Activated T-cell treated with anti-CD3 and anti-CD28 coated beads, Interleukin-2, amount 50 U/mL, for 24 hours (primary cell): Measurements from ENCODE around the gene PSMD5.

Experiments
- DNase-seq: peaks from one replicate; pipeline ENCODE4 v3.0.0-alpha.2; 2020
- H3K27ac Mint-ChIP-seq: 2 replicates; pipeline ENCODE4 v1.8.0; 2020; ENCODE audit warnings: mild to moderate bottlenecking, mixed read lengths
- H3K27me3 Mint-ChIP-seq: 2 replicates; pipeline ENCODE4 v1.8.0; 2020; ENCODE audit warnings: mixed read lengths
- H3K36me3 Mint-ChIP-seq: 2 replicates; pipeline ENCODE4 v1.8.0; 2020; ENCODE audit warnings: low read depth, mixed read lengths
- H3K4me1 Mint-ChIP-seq: 2 replicates; pipeline ENCODE4 v1.8.0; 2020; ENCODE audit warnings: low read depth, mixed read lengths
- H3K4me3 Mint-ChIP-seq: 2 replicates; pipeline ENCODE4 v1.8.0; 2020; ENCODE audit warnings: mild to moderate bottlenecking, moderate library complexity, mixed read lengths
- H3K9me3 Mint-ChIP-seq: 2 replicates; pipeline ENCODE4 v1.8.0; 2020; ENCODE audit warnings: mixed read lengths

PSMD5 gene

GRCh38 chr9:120855827-120856670, 13.3 kb upstream of the PSMD5 start:
- peaks cover 99% of the 10 kb centered on the region for H3K36me3 Mint-ChIP-seq
- peak overlapping the region; percentile 63 for H3K27ac Mint-ChIP-seq

DNA sequence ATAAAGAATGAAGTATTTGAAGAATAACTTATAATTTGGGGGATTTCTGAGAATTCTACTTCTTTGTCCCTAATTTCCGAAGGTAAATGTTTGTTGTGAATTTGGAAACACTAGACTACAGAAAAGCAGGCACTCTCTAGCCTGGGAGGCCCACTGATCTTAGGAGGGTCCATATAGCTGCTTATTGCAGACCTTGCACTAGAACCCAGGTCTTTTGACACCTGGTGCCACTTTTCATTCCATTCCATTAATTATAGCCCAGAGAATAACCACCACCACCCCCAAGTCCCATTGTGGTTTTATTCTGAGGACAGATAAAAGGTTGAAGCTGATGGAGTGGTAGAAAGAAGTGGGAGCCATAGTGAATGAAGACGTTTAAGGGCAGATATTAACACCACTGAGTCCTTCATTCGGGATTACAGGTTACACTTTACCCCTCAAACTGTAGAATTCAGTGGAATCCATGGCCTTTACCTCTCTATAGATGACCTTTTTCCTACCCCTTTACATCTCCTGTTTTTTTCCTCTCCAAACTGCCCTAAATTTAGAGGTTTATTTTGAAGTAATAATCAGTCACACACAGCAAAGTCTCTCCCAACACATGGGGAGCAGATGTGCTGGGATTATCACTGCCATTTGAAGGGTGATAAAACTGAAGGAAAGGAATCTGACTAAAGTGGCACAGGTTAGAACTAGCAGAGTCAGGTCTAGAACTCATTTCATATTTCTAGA, 12.0 kb upstream of the PSMD5 start:
- no peaks in the 10 kb centered on the region for H3K27me3 Mint-ChIP-seq
- no peak for DNase-seq
- H3K36me3 Mint-ChIP-seq = peaks cover 96% of the 10 kb centered on the region
- no peaks in the 10 kb centered on the region for H3K9me3 Mint-ChIP-seq
- peak overlapping the region; percentile 15 for H3K27ac Mint-ChIP-seq
- H3K4me1 Mint-ChIP-seq = peaks cover 14% of the 10 kb centered on the region
- H3K4me3 Mint-ChIP-seq = no peak overlapping the region

More at GRCh38 chr9:120855827-120856670, 13.3 kb upstream of the PSMD5 start:
- H3K9me3 Mint-ChIP-seq = no peaks in the 10 kb centered on the region
- DNase-seq = no peak
- H3K4me1 Mint-ChIP-seq = peaks cover 14% of the 10 kb centered on the region
- H3K27me3 Mint-ChIP-seq = no peaks in the 10 kb centered on the region
- no peak overlapping the region for H3K4me3 Mint-ChIP-seq

DNA sequence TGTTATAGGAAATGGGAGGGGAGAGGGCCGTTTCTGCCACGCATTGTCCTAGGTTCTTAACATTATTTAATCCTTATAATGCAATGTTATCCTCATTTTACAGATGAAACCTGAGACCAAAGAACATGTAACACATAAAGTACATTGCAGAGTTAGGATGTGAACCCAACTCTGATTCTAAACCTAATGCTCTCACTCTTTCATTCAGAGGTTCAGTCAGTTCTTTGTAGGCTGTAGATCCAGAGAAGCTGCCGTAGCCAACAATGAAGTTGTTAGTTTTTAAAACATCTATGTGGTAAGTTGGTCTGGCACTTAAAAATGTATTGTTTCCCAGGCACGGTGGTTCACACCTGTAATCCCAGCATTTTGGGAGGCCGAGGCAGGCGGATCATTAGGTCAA, 10.5 kb upstream of the PSMD5 start:
- no peaks in the 10 kb centered on the region for H3K9me3 Mint-ChIP-seq
- H3K4me3 Mint-ChIP-seq = no peak overlapping the region
- H3K4me1 Mint-ChIP-seq = peaks cover 23% of the 10 kb centered on the region
- H3K36me3 Mint-ChIP-seq = peaks cover 91% of the 10 kb centered on the region
- peak overlapping the region; percentile 33 for H3K27ac Mint-ChIP-seq
- H3K27me3 Mint-ChIP-seq = no peaks in the 10 kb centered on the region
- no peak for DNase-seq

- H3K4me1 Mint-ChIP-seq = peaks cover 29% of the 10 kb centered on the region
- H3K27ac Mint-ChIP-seq = peak overlapping the region; percentile 33
- H3K9me3 Mint-ChIP-seq = no peaks in the 10 kb centered on the region
- H3K27me3 Mint-ChIP-seq = no peaks in the 10 kb centered on the region
- H3K36me3 Mint-ChIP-seq = peaks cover 90% of the 10 kb centered on the region
- no peak for DNase-seq
- no peak overlapping the region for H3K4me3 Mint-ChIP-seq
Observed at GRCh38 chr9:120852240-120853010, 9.7 kb upstream of the PSMD5 start.

DNA sequence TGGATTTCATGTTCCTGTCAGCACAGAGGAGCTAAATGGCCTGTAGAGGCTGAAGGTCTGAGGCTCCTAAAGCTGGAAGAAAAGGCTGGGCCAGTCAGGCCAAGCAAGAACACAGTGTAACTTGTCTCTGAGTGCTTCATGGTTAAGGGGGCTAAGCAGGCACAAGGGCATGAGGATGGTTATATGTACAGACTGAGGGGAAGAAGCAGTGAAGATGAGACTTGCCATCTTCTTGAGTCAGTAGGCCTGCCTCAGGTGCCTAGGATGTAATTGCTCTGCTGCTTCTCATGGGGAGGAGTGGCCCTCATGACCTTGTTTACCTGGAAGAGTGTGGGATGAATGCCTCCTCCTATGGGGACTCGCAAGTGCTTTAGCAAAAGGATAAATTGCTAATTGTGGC, 8.7 kb upstream of the PSMD5 start:
- H3K4me3 Mint-ChIP-seq = no peak overlapping the region
- H3K4me1 Mint-ChIP-seq = peaks cover 39% of the 10 kb centered on the region
- DNase-seq = no peak
- peak overlapping the region; percentile 23 for H3K27ac Mint-ChIP-seq
- peaks cover 90% of the 10 kb centered on the region for H3K36me3 Mint-ChIP-seq
- no peaks in the 10 kb centered on the region for H3K9me3 Mint-ChIP-seq
- H3K27me3 Mint-ChIP-seq = no peaks in the 10 kb centered on the region

DNA sequence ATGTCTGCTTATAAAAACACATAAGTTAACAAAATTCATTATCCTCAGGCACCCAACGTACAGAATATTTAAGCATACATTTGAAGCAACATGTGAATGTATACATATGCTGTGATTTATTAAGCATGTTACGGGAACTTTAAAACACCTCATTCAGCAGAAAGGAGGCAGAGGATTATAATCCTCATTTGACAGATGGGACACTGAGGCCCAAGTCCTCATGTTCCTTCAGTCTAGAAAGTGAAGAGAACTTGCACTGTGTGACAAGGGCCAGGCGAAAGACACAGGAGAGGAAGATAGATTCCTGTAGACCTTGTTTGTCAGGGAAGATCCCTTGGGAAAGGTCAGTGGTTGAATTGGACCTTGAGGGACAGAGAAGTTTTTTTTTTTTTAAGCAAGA, 7.6 kb upstream of the PSMD5 start:
- no peak for DNase-seq
- H3K9me3 Mint-ChIP-seq = no peaks in the 10 kb centered on the region
- peak overlapping the region; percentile 16 for H3K27ac Mint-ChIP-seq
- H3K4me3 Mint-ChIP-seq = no peak overlapping the region
- H3K27me3 Mint-ChIP-seq = no peaks in the 10 kb centered on the region
- peaks cover 90% of the 10 kb centered on the region for H3K36me3 Mint-ChIP-seq
- H3K4me1 Mint-ChIP-seq = peaks cover 49% of the 10 kb centered on the region

GRCh38 chr9:120846906-120847305, 4.2 kb upstream of the PSMD5 start:
- H3K27ac Mint-ChIP-seq = peak overlapping the region; percentile 97
- no peaks in the 10 kb centered on the region for H3K9me3 Mint-ChIP-seq
- DNase-seq = no peak
- peaks cover 89% of the 10 kb centered on the region for H3K36me3 Mint-ChIP-seq
- H3K27me3 Mint-ChIP-seq = no peaks in the 10 kb centered on the region
- H3K4me1 Mint-ChIP-seq = peaks cover 65% of the 10 kb centered on the region
- H3K4me3 Mint-ChIP-seq = peak overlapping the region; percentile 98

- H3K36me3 Mint-ChIP-seq = peaks cover 89% of the 10 kb centered on the region
- no peak for DNase-seq
- H3K27me3 Mint-ChIP-seq = no peaks in the 10 kb centered on the region
- H3K4me1 Mint-ChIP-seq = peaks cover 67% of the 10 kb centered on the region
- peak overlapping the region; percentile 97 for H3K27ac Mint-ChIP-seq
- no peaks in the 10 kb centered on the region for H3K9me3 Mint-ChIP-seq
- peak overlapping the region; percentile 98 for H3K4me3 Mint-ChIP-seq
Observed at GRCh38 chr9:120846251-120846889, 3.6 kb upstream of the PSMD5 start.

- Mint-ChIP-seq H3K4me1 (peaks cover 70% of the 10 kb centered on the region), H3K4me3 (peak overlapping the region; percentile 98), H3K36me3 (peaks cover 86% of the 10 kb centered on the region), H3K27me3 (no peaks in the 10 kb centered on the region), H3K9me3 (no peaks in the 10 kb centered on the region), H3K27ac (peak overlapping the region; percentile 97)
- DNase-seq = no peak
Observed at GRCh38 chr9:120845255-120845654, 2.5 kb upstream of the PSMD5 start.

- Mint-ChIP-seq H3K36me3 (peaks cover 87% of the 10 kb centered on the region), H3K9me3 (no peaks in the 10 kb centered on the region), H3K4me1 (peaks cover 78% of the 10 kb centered on the region), H3K27me3 (no peaks in the 10 kb centered on the region), H3K4me3 (peak overlapping the region; percentile 98), H3K27ac (peak overlapping the region; percentile 97)
- no peak for DNase-seq
Observed at GRCh38 chr9:120841930-120842684, 615 bp downstream of the PSMD5 start.

DNA sequence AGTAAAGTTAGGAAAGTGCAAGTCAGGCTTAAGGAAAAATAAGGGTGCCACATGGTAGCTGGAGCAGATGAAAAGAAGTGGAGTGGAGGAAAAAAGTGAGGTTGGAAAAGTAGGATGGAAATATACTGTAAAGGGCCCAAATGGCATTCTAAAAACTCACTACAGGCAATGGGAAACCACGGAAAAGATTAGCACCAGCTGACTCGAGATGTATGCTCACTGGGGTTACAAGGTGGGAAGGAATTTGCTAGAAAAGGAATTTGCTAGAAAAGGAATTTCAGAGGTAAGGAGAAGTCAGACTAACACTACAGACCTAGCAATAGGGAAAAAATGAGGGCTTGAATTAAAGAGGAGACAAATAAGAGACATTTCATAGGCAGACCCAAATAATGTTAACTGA, 3.6 kb downstream of the PSMD5 start:
- Mint-ChIP-seq H3K4me1 (peaks cover 58% of the 10 kb centered on the region), H3K27me3 (no peaks in the 10 kb centered on the region), H3K36me3 (peaks cover 80% of the 10 kb centered on the region), H3K27ac (peak overlapping the region; percentile 83), H3K9me3 (no peaks in the 10 kb centered on the region), H3K4me3 (peak overlapping the region; percentile 26)
- no peak for DNase-seq

GRCh38 chr9:120837921-120838320, 4.8 kb downstream of the PSMD5 start:
- no peak overlapping the region for H3K4me3 Mint-ChIP-seq
- peaks cover 52% of the 10 kb centered on the region for H3K4me1 Mint-ChIP-seq
- peaks cover 75% of the 10 kb centered on the region for H3K36me3 Mint-ChIP-seq
- no peak for DNase-seq
- no peaks in the 10 kb centered on the region for H3K9me3 Mint-ChIP-seq
- H3K27ac Mint-ChIP-seq = peak overlapping the region; percentile 67
- H3K27me3 Mint-ChIP-seq = no peaks in the 10 kb centered on the region

- H3K4me1 Mint-ChIP-seq = peaks cover 25% of the 10 kb centered on the region
- H3K36me3 Mint-ChIP-seq = peaks cover 83% of the 10 kb centered on the region
- H3K4me3 Mint-ChIP-seq = no peak overlapping the region
- DNase-seq = no peak
- H3K27ac Mint-ChIP-seq = no peak overlapping the region
- H3K9me3 Mint-ChIP-seq = no peaks in the 10 kb centered on the region
- H3K27me3 Mint-ChIP-seq = no peaks in the 10 kb centered on the region
Observed at GRCh38 chr9:120833325-120833724, 9.4 kb downstream of the PSMD5 start.
